SK-MEL-5 (cell line): ENCODE data around the gene OR10G2. TPM values are rescaled to one million over a fixed set of nuclear protein-coding genes. Genes with fewer than 3 reads are reported as not detected.
"Not testable (repeated sequence)": the region's sequence is repeated elsewhere in the genome, so short reads cannot be mapped to it uniquely, and the experiment has no call there.

Experiments used
- DNase-seq: peaks from one replicate; pipeline ENCODE4 v3.0.0-alpha.2; 2016; ENCODE audit warnings: low read depth, low spot score
- in situ Hi-C: cut with HindIII; loops from 2 replicates; pipeline ENCODE4 v1.10.0; 2016; ENCODE audit warnings: low sequenced_read_pairs, high pct_unique_total_duplicates, low pct_unique_long_range_greater_than_20kb
- polyA plus RNA-seq, 2 experiments: library from polyadenylated mRNA; depleted of rRNA; stranded (reverse); fragments of >200 nt; gene quantifications; 2 replicates each; pipeline ENCODE4 v1.2.3, GENCODE V29; 2015
- total RNA-seq: library from RNA; depleted of rRNA; stranded (reverse); fragments of >200 nt; shearing (Covaris generic); gene quantifications from 2 replicates; pipeline ENCODE4 v1.2.3, GENCODE V29; 2014; rRNA removed

The OR10G2 gene, protein sequence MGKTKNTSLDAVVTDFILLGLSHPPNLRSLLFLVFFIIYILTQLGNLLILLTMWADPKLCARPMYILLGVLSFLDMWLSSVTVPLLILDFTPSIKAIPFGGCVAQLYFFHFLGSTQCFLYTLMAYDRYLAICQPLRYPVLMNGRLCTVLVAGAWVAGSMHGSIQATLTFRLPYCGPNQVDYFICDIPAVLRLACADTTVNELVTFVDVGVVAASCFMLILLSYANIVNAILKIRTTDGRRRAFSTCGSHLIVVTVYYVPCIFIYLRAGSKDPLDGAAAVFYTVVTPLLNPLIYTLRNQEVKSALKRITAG
- total RNA-seq = not detected in 2 replicates
- not detected in 2 replicates for polyA plus RNA-seq (2015; cell fraction: cytosol; rRNA removed)
- polyA plus RNA-seq (2015; cell fraction: nucleus; rRNA removed) = not detected in 2 replicates

DNA sequence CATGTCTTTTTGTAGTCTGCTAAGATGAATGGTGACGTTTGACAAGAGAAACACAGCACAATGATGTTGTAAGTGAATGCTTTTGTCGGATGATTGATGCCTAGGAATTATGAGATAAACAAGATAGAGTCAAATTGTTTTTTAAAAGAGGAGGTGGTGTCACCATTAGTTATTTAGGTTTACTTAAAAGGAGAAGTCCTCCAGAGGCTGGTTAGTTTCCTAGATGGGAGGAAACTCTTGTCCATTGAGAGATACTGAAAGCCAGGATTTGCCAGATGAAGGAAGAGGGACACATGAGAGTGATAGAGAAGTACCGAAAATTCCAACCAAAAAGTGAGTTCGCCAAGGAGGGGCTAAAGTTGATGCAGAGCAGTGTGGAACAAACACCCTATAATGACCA, at the start of gene OR10G2:
Gene OR10G2, minus strand, starts transcription at position 101 of the 400 bp plus-strand sequence. Its CDS starts 98 bp downstream, at position 3.
- in situ Hi-C loops = no loop called here
- no peak for DNase-seq

DNA sequence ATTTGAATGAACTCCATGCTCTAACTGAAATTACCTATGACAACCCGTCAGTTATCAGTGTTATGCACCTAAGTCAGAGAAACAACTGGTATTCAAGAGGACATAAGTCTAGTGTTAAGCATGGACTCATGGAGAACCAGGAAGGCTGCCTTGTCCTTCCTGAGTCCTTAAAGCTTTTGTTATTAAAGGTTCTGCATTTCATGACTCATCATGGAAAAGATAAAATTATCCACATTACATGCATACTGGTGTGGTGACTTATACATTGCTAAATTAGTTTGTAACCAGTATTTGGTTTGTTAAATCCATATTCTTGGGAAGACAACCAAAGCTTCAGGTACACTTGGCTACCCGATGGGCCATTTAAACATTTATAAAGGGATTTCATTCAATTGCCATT, 45.3 kb upstream of the OR10G2 start:
- DNase-seq = no peak
- in situ Hi-C loops = no loop called here

DNA sequence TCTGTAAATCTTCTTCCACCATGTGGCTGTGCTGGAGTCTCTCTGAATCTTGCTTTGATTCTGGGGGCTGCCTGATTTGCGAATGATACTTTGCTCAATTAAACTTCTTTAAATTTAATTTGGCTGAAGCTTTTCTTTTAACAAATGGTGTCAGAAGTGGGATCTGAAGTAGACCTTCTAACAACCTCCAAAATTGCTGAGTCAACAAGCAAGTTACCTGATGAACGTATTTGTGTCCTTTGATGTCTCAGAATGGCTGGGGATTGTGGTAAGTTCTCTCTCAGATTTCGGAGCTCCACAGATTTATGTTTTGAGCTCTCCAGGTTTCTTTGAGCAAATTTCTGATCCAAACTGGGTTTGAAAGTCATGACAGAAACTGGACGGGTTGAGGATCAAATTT, 40.8 kb upstream of the OR10G2 start:
- in situ Hi-C loops = no loop called here

DNA sequence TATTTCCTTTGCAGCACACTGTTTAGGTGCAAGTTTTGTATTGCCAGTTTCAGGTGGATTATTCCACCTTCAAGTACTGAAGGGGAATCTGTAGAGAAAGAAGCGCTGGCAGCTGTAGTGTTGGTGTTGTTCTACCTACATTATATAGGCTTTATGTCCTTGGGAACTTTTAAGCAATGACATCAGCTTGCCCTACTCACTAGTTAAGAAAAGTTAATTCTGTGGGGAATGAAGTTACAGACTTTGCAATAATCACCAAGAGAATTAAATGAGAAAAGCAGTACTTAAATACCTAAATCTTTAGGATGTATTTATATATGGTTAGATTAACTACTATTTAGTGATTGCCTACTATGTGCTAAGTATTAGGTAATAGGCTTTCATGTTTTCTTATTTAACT, 39.0 kb upstream of the OR10G2 start, which contains the start of gene OR4E1:
Gene OR4E1, minus strand, starts transcription at position 101 of the 400 bp plus-strand sequence. CDS start 2,883 bp downstream, outside the sequence.
- in situ Hi-C loops = no loop called here
- DNase-seq = no peak

More for the DNA sequence above, 40.8 kb upstream of the OR10G2 start:
- DNase-seq = no peak

DNA sequence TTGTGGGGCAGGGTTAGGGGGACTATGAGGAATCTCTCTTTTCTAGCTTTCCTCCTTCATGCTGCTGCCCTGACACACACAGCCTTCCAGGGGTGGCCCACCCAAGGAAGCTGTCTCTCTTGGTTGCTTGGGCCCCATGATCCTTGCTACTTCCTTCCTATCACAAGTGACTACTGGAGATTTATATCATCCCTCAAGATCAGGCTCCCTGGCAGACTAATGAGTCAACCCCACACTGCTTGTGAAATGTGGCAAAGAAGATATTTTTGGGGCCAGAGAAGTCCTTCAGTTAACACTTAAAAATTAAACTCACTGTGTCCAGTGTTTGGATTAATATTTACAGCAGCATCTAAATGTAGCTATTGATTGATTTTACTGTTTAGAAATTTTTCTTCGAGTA, 37.4 kb upstream of the OR10G2 start:
- DNase-seq = no peak
- in situ Hi-C loops = no loop called here

DNA sequence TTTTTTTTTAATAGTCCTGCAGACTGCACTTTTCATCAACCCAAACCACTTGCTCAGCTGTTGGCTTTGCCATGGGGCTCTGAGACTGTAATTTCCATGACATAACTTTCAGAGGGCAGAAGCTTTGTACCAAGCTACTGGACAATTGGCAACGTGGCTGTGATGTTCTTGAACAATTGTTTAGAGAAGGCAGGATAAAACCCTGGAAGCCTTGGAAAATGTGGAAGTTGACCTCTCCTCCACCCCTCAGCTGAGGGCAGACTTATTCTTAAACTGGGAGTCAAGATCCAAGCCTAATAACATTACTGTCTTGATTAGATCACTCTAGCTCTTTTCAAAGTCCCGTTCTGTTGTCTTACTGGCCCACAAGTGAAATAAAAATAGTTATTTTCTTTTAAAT, 36.6 kb upstream of the OR10G2 start:
- no peak for DNase-seq
- in situ Hi-C loops = no loop called here

DNA sequence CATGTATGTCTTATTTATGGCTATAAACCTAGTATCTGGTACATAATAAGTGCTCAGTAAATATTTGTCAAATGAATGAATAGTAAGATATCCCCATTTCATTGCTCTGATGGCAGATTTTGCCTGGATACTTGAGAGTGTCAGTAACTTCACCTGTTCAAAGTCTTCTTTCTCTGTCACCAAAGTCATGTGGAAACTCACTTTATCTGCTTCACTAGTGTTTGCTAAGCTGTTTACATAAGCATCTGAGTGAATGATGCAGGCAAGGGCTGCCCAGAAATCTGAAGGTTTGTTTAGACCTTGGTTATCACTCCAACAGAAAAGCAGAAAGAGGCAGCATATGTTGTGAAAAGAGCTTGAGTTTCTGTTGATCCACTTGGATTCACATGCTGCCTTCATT, 34.5 kb upstream of the OR10G2 start:
- in situ Hi-C loops = no loop called here
- no peak for DNase-seq

DNA sequence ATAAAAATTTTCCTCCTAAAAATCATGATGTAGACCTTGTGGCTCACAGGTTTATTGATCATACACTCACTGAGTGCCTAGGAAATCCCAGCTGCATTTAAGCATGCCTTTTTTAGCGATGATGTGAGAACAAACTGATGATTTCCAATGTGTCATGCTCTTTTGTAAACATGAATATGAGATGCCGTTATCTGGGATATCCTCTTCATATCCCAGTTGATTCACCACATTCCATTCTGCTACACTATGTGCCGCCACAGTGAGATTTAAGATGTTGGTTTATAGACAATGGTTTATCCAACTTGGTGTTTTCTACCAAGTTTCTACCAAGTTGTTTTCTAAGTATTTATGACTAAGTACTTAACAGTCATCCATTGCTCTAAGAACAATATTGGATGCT, 33.6 kb upstream of the OR10G2 start:
- in situ Hi-C loops = no loop called here
- no peak for DNase-seq

DNA sequence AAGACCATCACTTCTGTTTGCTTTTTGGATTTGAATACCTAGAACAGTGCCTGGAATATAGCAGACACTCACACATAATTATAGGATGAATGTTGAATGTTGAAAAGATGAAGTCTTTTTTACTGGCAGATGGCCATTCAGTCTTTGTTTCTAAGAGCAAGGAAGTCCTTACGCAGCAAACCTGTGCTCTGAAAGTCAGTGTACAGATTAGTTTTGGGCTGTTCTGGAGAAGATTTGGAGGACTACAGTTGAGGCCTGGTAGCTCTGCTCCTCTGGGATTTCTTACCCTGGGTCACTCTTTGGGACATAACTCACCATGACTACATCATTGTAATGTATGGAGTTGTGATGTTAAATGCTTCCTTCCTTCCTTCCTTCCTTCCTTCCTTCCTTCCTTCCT, 22.2 kb upstream of the OR10G2 start:
- in situ Hi-C loops = no loop called here

DNA sequence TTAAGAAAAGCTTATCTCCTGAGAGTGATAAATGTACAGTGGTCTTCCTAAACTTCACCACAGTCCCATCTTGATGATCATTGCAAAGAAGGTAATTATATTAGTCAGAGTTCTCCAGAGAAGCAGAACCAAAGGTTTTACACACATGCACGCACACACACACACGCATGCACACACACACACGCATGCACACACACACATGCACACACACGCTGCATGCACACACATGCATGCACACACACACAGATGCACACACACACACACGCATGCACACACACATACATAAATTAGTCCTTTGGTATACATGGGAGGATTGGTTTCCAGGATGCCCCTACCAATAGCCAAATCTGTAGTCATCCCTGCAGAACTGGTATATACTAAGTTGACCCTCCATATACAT, 19.5 kb upstream of the OR10G2 start:
- in situ Hi-C loops = no loop called here

More for the DNA sequence above, 22.2 kb upstream of the OR10G2 start:
- no peak for DNase-seq

DNA sequence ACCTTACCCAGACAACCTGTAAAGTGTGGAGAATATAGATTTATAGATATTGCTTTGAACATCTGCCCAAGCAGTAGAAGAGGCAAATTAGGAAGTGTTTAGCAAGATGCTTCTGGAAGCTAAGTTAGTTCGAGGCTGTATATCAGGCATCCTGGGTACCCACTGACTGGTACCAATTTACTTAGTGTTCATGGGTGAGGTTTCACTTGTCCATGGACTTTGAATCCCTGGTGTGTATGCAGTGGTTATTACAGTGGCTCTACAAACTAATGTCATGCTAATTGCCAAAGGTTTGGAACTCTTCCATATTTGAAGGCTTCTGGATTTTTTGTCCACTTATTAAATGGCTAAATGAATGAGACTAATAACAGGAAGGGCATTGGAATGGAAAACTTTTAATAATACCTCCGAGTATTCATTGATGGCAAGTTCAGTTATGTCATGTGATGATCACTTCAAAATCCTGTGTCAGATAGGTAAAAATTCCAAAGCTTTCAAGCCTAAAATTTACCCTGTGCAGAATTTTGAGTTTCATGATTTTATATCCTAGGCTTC, 18.7 kb upstream of the OR10G2 start, which contains the start of gene OR4E2:
Gene OR4E2, plus strand, starts transcription at position 505 of the 555 bp plus-strand sequence. CDS start 11,248 bp downstream, outside the sequence.
- no peak for DNase-seq
- in situ Hi-C loops = no loop called here

More for the DNA sequence above, 19.5 kb upstream of the OR10G2 start:
- no peak for DNase-seq

DNA sequence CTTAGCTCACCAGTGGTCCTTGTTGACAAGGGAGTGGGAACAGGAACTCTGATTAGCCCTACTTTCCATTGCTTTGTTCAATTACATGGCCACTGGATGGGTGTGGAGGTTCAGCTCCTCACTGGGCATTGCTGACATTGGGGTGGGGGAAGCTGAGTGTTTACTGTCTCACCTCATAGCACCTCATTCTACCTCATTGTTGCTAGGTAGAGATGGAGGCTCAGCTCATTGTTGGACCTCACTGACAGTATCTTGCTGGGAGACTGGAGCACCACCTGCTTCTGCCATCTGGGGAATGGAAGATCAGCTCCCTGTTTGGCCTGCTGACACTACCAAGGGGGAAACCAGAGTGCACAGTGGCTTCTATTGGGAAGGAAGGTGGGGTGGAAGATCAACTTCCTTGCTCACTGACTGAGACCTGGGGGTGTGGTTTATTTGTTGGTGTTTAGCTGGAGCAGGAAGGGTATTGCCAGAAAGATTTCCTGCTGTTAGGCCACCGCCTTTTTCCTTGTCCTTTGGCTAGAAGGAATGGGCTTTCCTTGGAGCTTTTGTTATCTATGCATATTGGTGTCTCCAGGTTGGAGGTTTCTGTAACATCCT, 17.6 kb upstream of the OR10G2 start:
- no peak for DNase-seq
- in situ Hi-C loops = no loop called here

DNA sequence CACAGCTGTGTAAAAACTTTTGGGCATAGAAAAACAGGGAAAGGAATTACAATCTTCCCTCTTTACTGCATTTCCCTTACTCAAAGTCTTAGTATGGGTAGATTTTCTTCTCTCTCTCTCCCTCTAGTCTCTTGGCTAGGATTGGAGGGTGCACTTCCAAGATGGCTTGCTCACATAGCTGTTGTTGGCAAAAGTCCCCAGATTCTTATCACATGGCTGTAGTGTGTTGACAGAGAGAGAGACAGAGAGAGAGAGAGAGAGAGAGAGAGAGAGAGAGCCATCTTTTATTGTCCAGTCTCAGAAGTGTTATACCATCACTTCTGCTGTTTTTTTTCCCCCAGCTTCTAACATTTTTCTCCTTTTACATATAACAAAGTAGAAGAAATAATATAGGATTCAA, 12.6 kb upstream of the OR10G2 start:
- in situ Hi-C loops = no loop called here
- DNase-seq = no peak

DNA sequence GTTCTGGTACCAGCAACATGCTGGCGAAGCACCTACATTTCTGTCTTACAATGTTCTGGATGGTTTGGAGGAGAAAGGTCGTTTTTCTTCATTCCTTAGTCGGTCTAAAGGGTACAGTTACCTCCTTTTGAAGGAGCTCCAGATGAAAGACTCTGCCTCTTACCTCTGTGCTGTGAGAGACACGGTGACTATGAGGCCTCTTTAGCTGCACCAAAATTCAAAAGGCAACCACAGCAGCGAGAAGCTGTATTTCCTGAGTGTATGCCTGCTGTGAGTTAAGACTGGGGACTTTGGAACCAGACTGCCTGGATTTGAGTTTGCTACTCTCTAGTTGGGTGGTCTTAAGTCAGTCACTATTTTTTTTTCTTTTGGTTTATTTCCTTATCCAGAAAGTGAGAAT, 8.7 kb upstream of the OR10G2 start:
- no peak for DNase-seq
- in situ Hi-C loops = no loop called here

DNA sequence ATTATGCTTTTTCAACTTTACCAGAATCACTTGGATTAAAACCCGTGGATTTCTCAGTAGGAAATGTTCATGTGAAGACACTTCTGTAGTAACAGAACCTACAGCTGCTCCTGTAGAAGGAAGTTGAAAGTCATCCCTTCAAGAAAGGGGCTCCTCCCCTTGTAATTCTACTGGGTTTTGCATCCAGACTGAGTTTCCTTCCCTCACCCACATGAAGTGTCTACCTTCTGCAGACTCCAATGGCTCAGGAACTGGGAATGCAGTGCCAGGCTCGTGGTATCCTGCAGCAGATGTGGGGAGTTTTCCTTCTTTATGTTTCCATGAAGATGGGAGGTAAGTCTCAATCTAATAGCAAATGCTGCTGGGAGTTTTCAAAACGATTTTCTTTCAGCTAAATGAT, 7.9 kb upstream of the OR10G2 start:
- in situ Hi-C loops = no loop called here
- DNase-seq = no peak

DNA sequence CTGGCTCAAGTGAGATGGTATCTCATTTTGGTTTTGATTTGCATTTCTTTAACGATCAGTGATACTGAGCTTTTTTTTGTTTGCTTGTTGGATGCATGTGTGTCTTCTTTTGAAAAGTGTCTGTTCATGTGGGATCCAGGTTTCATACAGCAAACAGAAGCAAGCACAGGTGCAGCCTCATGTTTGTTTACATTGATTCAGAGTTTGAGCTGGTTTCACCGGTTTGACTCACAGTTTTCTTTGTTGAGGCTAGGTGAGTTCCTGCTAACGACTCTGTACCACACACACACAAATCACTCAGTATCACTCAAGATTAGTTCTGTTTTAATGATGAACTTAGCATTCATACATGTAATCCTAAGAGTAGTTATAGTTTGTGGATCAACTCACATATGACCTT, 3.7 kb downstream of the OR10G2 start:
- DNase-seq = no peak
- in situ Hi-C loops = no loop called here

DNA sequence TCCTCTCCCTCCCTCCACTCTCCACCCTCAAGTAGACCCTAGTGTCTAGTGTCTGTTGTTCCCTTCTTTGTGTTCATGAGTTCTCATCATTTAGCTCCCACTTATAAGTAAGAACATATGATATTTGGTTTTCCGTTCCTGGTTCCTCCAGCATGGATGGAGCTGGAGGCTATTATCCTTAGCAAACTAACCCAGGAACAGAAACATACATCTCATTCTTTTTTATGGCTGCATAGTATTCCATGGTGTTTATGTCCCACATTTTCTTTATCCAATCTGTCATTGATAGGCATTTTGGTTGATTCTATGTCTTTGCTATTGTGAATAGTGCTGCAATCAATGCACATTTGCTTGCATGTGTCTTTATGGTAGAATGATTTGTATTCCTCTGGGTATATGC, 4.2 kb downstream of the OR10G2 start:
- DNase-seq, in situ Hi-C loops: not testable (repeated sequence)

DNA sequence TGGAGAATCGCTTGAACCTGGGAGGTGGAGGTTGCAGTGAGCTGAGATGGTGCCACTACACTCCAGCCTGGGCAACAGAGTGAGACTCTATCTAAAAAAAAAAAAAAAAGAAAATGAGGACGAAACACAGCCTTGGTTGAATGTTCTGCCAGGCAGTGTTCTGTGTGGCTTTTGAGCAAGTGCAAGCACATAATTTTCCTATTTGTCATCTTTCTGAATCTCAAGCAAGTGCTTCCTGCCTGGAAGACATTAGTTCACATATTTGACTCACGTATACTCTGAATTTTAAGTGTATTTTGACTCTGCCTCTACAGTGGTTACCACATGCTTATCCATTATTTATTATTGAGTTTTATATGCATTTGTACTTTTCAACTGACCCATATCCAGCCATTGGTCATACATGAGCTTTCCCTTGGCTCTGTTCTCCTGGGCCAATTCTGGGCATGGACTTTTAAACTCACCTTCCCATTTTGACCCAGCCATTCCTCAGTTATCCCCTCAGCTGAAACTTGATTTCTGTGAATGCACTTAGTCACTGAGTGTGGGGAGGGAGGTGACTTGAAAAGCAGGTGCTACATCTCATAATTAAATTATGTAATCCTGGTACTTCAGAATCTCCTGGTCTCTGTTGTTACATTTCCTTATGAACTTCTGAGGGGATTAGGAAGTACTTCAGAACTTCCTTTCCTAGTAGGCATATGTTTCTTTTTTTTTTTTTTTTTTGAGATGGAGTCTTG, 8.1 kb downstream of the OR10G2 start:
- DNase-seq = no peak
- in situ Hi-C loops = no loop called here
